Calu3 (cell line): ENCODE data around the gene CACNA1E. TPM values are rescaled to one million over a fixed set of nuclear protein-coding genes. Genes with fewer than 3 reads are reported as not detected.

ENCODE experiments used
- BruUV-seq: library from RNA; stranded (reverse); fragments of 400-500 nt; replicated peaks from 2 replicates; lab custom pipeline; 2021; lab: Mats Ljungman, UMichigan
- CTCF ChIA-PET: fragments of 300-600 bp; sonication (Branson Sonifier 250); formaldehyde crosslinking; loops from one replicate; lab custom pipeline; 2022; ENCODE audit warnings: antibody characterized with exemption; lab: Charles Lee
- DNase-seq: peaks from one replicate; pipeline ENCODE4 v3.0.0; 2022
- H3K27ac Mint-ChIP-seq: one replicate; pipeline ENCODE4 v1.8.0; 2022; ENCODE audit warnings: mixed read lengths; ENCODE audit not compliant: unreplicated experiment
- H3K27me3 Mint-ChIP-seq: one replicate; pipeline ENCODE4 v1.8.0; 2022; ENCODE audit warnings: mixed read lengths; ENCODE audit not compliant: unreplicated experiment
- H3K36me3 Mint-ChIP-seq: one replicate; pipeline ENCODE4 v1.8.0; 2022; ENCODE audit warnings: mild to moderate bottlenecking, moderate library complexity, mixed read lengths; ENCODE audit not compliant: insufficient read depth, unreplicated experiment
- H3K4me1 Mint-ChIP-seq: one replicate; pipeline ENCODE4 v1.8.0; 2022; ENCODE audit warnings: mild to moderate bottlenecking, low read depth, mixed read lengths; ENCODE audit not compliant: unreplicated experiment
- H3K4me3 Mint-ChIP-seq: one replicate; pipeline ENCODE4 v1.8.0; 2022; ENCODE audit warnings: mild to moderate bottlenecking, low read depth, moderate library complexity, mixed read lengths; ENCODE audit not compliant: unreplicated experiment
- H3K9me3 Mint-ChIP-seq: one replicate; pipeline ENCODE4 v1.8.0; 2022; ENCODE audit warnings: low read depth, mixed read lengths; ENCODE audit not compliant: unreplicated experiment
- intact Hi-C: fragments of 100-400 bp; cut with micrococcal nuclease; formaldehyde crosslinking; loops from one replicate; pipeline ENCODE4 v1.10.0; 2022; ENCODE audit not compliant: unreplicated experiment
- total RNA-seq: library from RNA; stranded (reverse); gene quantifications from 2 replicates; pipeline ENCODE4 v1.2.3, GENCODE V29; 2022
- TF ChIP-seq, protein P1 (sequence below): fragments of 200-600 bp; IDR thresholded peaks from one replicate; pipeline ENCODE4 v1.8.0; 2022; ENCODE audit warnings: antibody characterized with exemption; ENCODE audit not compliant: unreplicated experiment

CACNA1E gene
- total RNA-seq, 1 experiment from 2014 or later = not detected

DNA sequence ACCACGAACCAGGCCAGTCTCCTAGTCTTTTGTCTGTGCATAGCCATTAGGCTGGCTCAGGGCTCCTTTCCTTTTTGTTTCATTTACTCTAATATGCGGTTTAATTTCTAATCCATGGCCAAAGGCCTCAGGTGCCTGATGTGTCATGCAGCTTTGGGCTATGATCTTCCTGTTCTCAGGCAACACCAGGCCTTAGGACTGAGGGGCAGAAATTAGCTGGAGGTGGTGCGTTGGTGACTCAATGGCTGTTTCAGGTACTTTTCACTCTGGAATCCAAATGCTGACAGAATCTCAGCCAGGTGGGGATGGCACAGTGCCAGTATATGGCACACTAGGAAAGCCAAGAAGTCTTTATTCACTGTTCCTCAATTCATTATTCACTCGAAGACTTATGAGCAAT is 105.3 kb downstream of the CACNA1E start:
- no TSS peak for BruUV-seq
- intact Hi-C loops = no loop called here
- DNase-seq = no peak
- no peaks in the 10 kb centered on the region for H3K9me3 Mint-ChIP-seq
- CTCF ChIA-PET = no interaction called here
- H3K4me1 Mint-ChIP-seq = no peaks in the 10 kb centered on the region
- no peaks in the 10 kb centered on the region for H3K36me3 Mint-ChIP-seq
- TF ChIP-seq, protein P1, sequence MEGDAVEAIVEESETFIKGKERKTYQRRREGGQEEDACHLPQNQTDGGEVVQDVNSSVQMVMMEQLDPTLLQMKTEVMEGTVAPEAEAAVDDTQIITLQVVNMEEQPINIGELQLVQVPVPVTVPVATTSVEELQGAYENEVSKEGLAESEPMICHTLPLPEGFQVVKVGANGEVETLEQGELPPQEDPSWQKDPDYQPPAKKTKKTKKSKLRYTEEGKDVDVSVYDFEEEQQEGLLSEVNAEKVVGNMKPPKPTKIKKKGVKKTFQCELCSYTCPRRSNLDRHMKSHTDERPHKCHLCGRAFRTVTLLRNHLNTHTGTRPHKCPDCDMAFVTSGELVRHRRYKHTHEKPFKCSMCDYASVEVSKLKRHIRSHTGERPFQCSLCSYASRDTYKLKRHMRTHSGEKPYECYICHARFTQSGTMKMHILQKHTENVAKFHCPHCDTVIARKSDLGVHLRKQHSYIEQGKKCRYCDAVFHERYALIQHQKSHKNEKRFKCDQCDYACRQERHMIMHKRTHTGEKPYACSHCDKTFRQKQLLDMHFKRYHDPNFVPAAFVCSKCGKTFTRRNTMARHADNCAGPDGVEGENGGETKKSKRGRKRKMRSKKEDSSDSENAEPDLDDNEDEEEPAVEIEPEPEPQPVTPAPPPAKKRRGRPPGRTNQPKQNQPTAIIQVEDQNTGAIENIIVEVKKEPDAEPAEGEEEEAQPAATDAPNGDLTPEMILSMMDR = no peak
- no peak overlapping the region for H3K27ac Mint-ChIP-seq
- H3K4me3 Mint-ChIP-seq = no peak overlapping the region
- H3K27me3 Mint-ChIP-seq = peaks cover 10% of the 10 kb centered on the region

DNA sequence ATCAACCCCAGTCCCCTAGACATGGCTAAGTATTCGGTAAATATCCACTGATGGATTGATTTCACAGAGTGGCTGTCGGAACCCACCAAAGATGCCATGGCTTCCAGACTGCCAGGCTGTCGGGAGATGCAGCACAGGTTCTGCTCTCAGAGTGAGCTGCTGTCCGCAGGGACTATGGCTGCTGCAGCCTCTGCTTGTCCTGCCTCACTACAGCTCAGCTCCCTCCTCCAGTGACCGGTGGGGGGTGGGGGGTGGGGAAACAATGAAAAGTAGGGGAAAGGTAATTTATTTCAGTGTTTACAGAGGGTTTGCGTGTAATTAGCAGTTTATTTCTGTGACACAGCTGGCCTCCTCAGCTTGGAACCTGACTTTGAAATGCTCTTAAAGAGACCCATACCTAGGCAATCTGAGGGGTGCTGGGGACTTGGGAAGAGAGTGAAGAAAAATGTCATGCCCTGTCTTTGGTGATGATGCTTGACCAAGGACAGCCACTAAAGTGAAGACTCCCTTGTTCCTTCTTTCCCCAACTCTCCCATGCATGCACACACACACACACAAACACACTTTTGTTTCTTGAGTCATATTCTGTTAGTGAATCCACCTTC is 109.0 kb downstream of the CACNA1E start:
- no peak overlapping the region for H3K27ac Mint-ChIP-seq
- no peak for DNase-seq
- H3K9me3 Mint-ChIP-seq = no peaks in the 10 kb centered on the region
- no peak overlapping the region for H3K4me3 Mint-ChIP-seq
- intact Hi-C loops = no loop called here
- no peaks in the 10 kb centered on the region for H3K36me3 Mint-ChIP-seq
- TF ChIP-seq, protein P1 = no peak
- H3K27me3 Mint-ChIP-seq = peaks cover 27% of the 10 kb centered on the region
- BruUV-seq = no TSS peak
- no peaks in the 10 kb centered on the region for H3K4me1 Mint-ChIP-seq
- CTCF ChIA-PET = no interaction called here

DNA sequence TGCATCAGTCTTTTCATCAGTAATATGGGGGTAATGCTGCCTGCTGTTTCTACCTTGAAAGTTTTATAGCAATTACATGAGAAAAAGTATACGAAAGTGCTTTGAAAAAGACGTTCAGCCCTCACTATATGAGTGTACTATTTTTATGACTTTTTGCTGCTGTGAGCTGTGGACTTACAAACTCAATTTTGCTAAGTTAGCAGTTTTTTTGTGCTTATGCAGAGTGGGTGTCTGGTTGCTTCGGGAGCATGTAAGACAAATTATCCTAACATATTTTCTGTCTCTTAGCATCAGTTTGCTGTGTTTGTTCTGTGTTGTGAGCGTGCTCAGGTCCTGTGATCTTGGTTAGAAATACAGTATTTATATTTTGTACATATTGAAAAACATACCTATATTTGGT is 109.7 kb downstream of the CACNA1E start:
- BruUV-seq = no TSS peak
- peaks cover 2% of the 10 kb centered on the region for H3K9me3 Mint-ChIP-seq
- CTCF ChIA-PET = no interaction called here

DNA sequence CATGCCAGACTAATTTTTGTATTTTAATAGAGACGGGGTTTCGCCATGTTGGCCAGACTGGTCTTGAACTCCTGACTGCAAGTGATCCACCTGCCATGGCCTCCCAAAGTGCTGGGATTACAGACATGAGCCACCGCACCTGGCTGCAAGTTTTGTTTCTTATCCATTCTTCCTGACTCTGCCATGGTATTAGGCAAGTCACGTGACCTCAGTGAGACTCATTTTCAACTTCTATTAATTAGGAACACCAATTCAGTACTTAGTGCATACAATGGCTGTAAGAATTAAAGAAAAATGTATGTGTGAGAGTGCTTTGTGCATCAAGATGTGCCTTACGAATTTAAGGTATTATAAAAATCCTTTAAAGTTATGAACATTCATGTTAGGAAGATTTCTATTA is 111.2 kb downstream of the CACNA1E start:
- intact Hi-C loops = no loop called here
- peaks cover 41% of the 10 kb centered on the region for H3K27me3 Mint-ChIP-seq
- H3K9me3 Mint-ChIP-seq = peaks cover 5% of the 10 kb centered on the region
- no peak overlapping the region for H3K27ac Mint-ChIP-seq
- TF ChIP-seq, protein P1 = no peak
- no peaks in the 10 kb centered on the region for H3K4me1 Mint-ChIP-seq
- no peak overlapping the region for H3K4me3 Mint-ChIP-seq
- CTCF ChIA-PET = no interaction called here
- no peaks in the 10 kb centered on the region for H3K36me3 Mint-ChIP-seq
- DNase-seq = no peak
- no TSS peak for BruUV-seq

More for the DNA sequence above, 109.7 kb downstream of the CACNA1E start:
- H3K4me3 Mint-ChIP-seq = no peak overlapping the region
- intact Hi-C loops = no loop called here
- peaks cover 34% of the 10 kb centered on the region for H3K27me3 Mint-ChIP-seq
- H3K36me3 Mint-ChIP-seq = no peaks in the 10 kb centered on the region
- TF ChIP-seq, protein P1 = no peak
- DNase-seq = no peak
- no peaks in the 10 kb centered on the region for H3K4me1 Mint-ChIP-seq
- no peak overlapping the region for H3K27ac Mint-ChIP-seq
